SU-DHL-6 (cell line): ENCODE results near the gene MIDN.

ENCODE experiments used
- H2AFZ ChIP-seq: fragments of 200-600 bp; sonication (generic); 2 replicates; pipeline ENCODE4 v1.6.1; 2014; ENCODE audit warnings: low read depth, mild to moderate bottlenecking, moderate library complexity, mixed read lengths, antibody characterized with exemption, low read length; ENCODE audit not compliant: severe bottlenecking
- H3F3A ChIP-seq: fragments of 200-600 bp; shearing (Covaris generic); 2 replicates; pipeline ENCODE4 v1.6.0; 2016; ENCODE audit warnings: antibody characterized with exemption, mild to moderate bottlenecking; ENCODE audit not compliant: insufficient read depth
- H3K27ac ChIP-seq: fragments of 200-600 bp; sonication (generic); 2 replicates; pipeline ENCODE4 v1.5.1; 2016; ENCODE audit warnings: low read depth, mild to moderate bottlenecking, low read length, moderate library complexity, mixed read lengths
- H3K27me3 ChIP-seq: fragments of 200-600 bp; sonication (generic), shearing (Covaris generic); 2 replicates; pipeline ENCODE4 v1.6.0; 2014; ENCODE audit warnings: mild to moderate bottlenecking, low read length
- H3K36me3 ChIP-seq: fragments of 200-600 bp; sonication (generic); 2 replicates; pipeline ENCODE4 v1.6.1; 2014; ENCODE audit warnings: mild to moderate bottlenecking, low read length, mixed read lengths
- H3K4me2 ChIP-seq: fragments of 300-600, 200-600 bp; shearing (Covaris generic), sonication (generic); 2 replicates; pipeline ENCODE4 v1.6.0; 2014; ENCODE audit warnings: low read length, low read depth, mild to moderate bottlenecking; ENCODE audit not compliant: poor library complexity, severe bottlenecking
- H3K4me3 ChIP-seq: fragments of 200-600 bp; sonication (generic); 2 replicates; pipeline ENCODE4 v1.5.1; 2014; ENCODE audit warnings: antibody characterized with exemption, low read length, mild to moderate bottlenecking, mixed read lengths; ENCODE audit not compliant: insufficient read depth, poor library complexity, severe bottlenecking
- H3K79me2 ChIP-seq: fragments of 200-600 bp; sonication (generic); 2 replicates; pipeline ENCODE4 v1.6.1; 2014; ENCODE audit warnings: mild to moderate bottlenecking, low read length, moderate library complexity; ENCODE audit not compliant: insufficient read depth
- H3K9ac ChIP-seq: fragments of 200-600 bp; sonication (generic); 2 replicates; pipeline ENCODE4 v1.7.0; 2014; ENCODE audit warnings: mild to moderate bottlenecking, low read length
- H3K9me2 ChIP-seq: fragments of 200-600 bp; sonication (generic); replicated peaks from 2 replicates; pipeline ENCODE4 v1.6.1; 2014; ENCODE audit warnings: low read length; ENCODE audit not compliant: insufficient read depth
- H3K9me3 ChIP-seq: fragments of 200-600 bp; sonication (generic); 2 replicates; pipeline ENCODE4 v1.6.1; 2014; ENCODE audit warnings: low read length, mixed read lengths; ENCODE audit not compliant: insufficient read depth
- H4K20me1 ChIP-seq: fragments of 200-600 bp; sonication (generic); 2 replicates; pipeline ENCODE4 v1.6.1; 2014; ENCODE audit warnings: low read depth, mild to moderate bottlenecking, antibody characterized with exemption, low read length, moderate library complexity, mixed read lengths
- CTCF ChIP-seq: fragments of 200-600 bp; sonication (generic); IDR thresholded peaks from one replicate; pipeline ENCODE4 v1.5.1; 2017; ENCODE audit warnings: antibody characterized with exemption, mild to moderate bottlenecking, low read length, moderate library complexity; ENCODE audit not compliant: insufficient read depth, poor library complexity, severe bottlenecking
- EZH2phosphoT487 ChIP-seq: fragments of 200-600 bp; sonication (generic), shearing (Covaris generic); conservative IDR thresholded peaks from 2 replicates; pipeline ENCODE4 v1.6.1; 2018; ENCODE audit warnings: mild to moderate bottlenecking, antibody characterized with exemption, low read length, moderate library complexity, mixed read lengths

The MIDN gene

GRCh38 chr19:1260749-1261537 is 12.6 kb downstream of the MIDN start:
- no peak for TF ChIP-seq CTCF
- TF ChIP-seq EZH2phosphoT487, result no peak
- Histone ChIP-seq H2AFZ (no peak overlapping the region), H3F3A (peaks cover 69% of the 10 kb centered on the region)

GRCh38 chr19:1261538-1261797 is 13.1 kb downstream of the MIDN start:
- Histone ChIP-seq H3K4me2 (peak overlapping the region; percentile 91), H2AFZ (no peak overlapping the region)

More at GRCh38 chr19:1260749-1261537, 12.6 kb downstream of the MIDN start:
- H3K9me2 ChIP-seq, result no peaks in the 10 kb centered on the region
- H3K4me3 ChIP-seq, result peak overlapping the region; percentile 84
- H3K9ac ChIP-seq, result peak overlapping the region; percentile 90
- no peaks in the 10 kb centered on the region for H3K9me3 ChIP-seq
- H4K20me1 ChIP-seq, result no peaks in the 10 kb centered on the region
- H3K4me2 ChIP-seq, result peak overlapping the region; percentile 91
- H3K27ac ChIP-seq, result peak overlapping the region; percentile 91
- no peaks in the 10 kb centered on the region for H3K36me3 ChIP-seq
- no peaks in the 10 kb centered on the region for H3K79me2 ChIP-seq
- no peaks in the 10 kb centered on the region for H3K27me3 ChIP-seq

GRCh38 chr19:1261798-1262622 is 13.6 kb downstream of the MIDN start:
- Histone ChIP-seq H4K20me1 (no peaks in the 10 kb centered on the region), H2AFZ (no peak overlapping the region), H3F3A (peaks cover 72% of the 10 kb centered on the region), H3K4me2 (peak overlapping the region; percentile 91), H3K9me2 (no peaks in the 10 kb centered on the region), H3K36me3 (no peaks in the 10 kb centered on the region), H3K9me3 (no peaks in the 10 kb centered on the region), H3K79me2 (no peaks in the 10 kb centered on the region), H3K27ac (peak overlapping the region; percentile 86), H3K4me3 (peak overlapping the region; percentile 84), H3K27me3 (no peaks in the 10 kb centered on the region), H3K9ac (peak overlapping the region; percentile 90)
- TF ChIP-seq EZH2phosphoT487, result no peak
- TF ChIP-seq CTCF, result no peak

More at GRCh38 chr19:1261538-1261797, 13.1 kb downstream of the MIDN start:
- Histone ChIP-seq H3K9ac (peak overlapping the region; percentile 90), H4K20me1 (no peaks in the 10 kb centered on the region), H3K36me3 (no peaks in the 10 kb centered on the region), H3K9me2 (no peaks in the 10 kb centered on the region), H3K9me3 (no peaks in the 10 kb centered on the region), H3K4me3 (peak overlapping the region; percentile 84), H3F3A (peaks cover 72% of the 10 kb centered on the region), H3K27me3 (no peaks in the 10 kb centered on the region), H3K79me2 (no peaks in the 10 kb centered on the region), H3K27ac (peak overlapping the region; percentile 86)
- TF ChIP-seq CTCF (no peak), EZH2phosphoT487 (no peak)
